ENCODE measurements around the gene ZNF135. TPM values are rescaled to one million over a fixed set of nuclear protein-coding genes. Genes with fewer than 3 reads are reported as not detected.

ZNF135 gene
- 3.4 TPM for total RNA-seq
- long read RNA-seq, partial matches to known transcripts: 0 of 7 reads
- long read RNA-seq, other reads (novel, unspliced or antisense): 4 of 7 reads

GRCh38 chr19:58059003-58059670 lies at the start of gene ZNF135:
Gene ZNF135, plus strand, starts transcription at chr19:58059282. Its CDS starts 721 bp downstream, at chr19:58060003.
- DNase-seq (peak; percentile 94), ATAC-seq (ENCODE audit: poor library complexity) (peak; percentile 99)
- intact Hi-C loops (cut with DNase I): no loop called here

- no peak for DNase-seq
- ATAC-seq (ENCODE audit: poor library complexity): no peak
- intact Hi-C loops (cut with DNase I): no loop called here
Observed at GRCh38 chr19:58009301-58009665, 49.8 kb upstream of the ZNF135 start.

GRCh38 chr19:58009666-58010301 lies 49.3 kb upstream of the ZNF135 start:
- intact Hi-C loops (cut with DNase I): no loop called here
- ATAC-seq (ENCODE audit: poor library complexity): peak; percentile 98
- peak; percentile 90 for DNase-seq

- ATAC-seq (ENCODE audit: poor library complexity) (no peak), DNase-seq (no peak)
- intact Hi-C loops (cut with DNase I): no loop called here
Observed at GRCh38 chr19:58010507-58010906, 48.6 kb upstream of the ZNF135 start.

- intact Hi-C loops (cut with DNase I): no loop called here
- ATAC-seq (ENCODE audit: poor library complexity) (no peak), DNase-seq (no peak)
Observed at GRCh38 chr19:58014141-58014540, 44.9 kb upstream of the ZNF135 start.

GRCh38 chr19:58020129-58020528 lies 39.0 kb upstream of the ZNF135 start:
- no peak for ATAC-seq (ENCODE audit: poor library complexity)
- no peak for DNase-seq
- intact Hi-C loops (cut with DNase I): no loop called here

- intact Hi-C loops (cut with DNase I): loop anchor here (2.0 kb wide), 1 partner anchor 133 kb away; no protein-coding TSS in a partner anchor
- no peak for DNase-seq
- peak; percentile 96 for ATAC-seq (ENCODE audit: poor library complexity)
Observed at GRCh38 chr19:58021541-58022282, 37.4 kb upstream of the ZNF135 start.

- intact Hi-C loops (cut with DNase I): loop anchor here (2.0 kb wide), 1 partner anchor 133 kb away; no protein-coding TSS in a partner anchor
- no peak for ATAC-seq (ENCODE audit: poor library complexity)
- DNase-seq: no peak
Observed at GRCh38 chr19:58022283-58022660, 36.8 kb upstream of the ZNF135 start.

- no peak for ATAC-seq (ENCODE audit: poor library complexity)
- intact Hi-C loops (cut with DNase I): no loop called here
- DNase-seq: no peak
Observed at GRCh38 chr19:58024661-58025060, 34.4 kb upstream of the ZNF135 start.

GRCh38 chr19:58033741-58034476 lies 25.2 kb upstream of the ZNF135 start, which contains the start of gene ZSCAN1:
Gene ZSCAN1, plus strand, starts transcription at chr19:58034025. Its CDS starts 3,812 bp downstream, at chr19:58037837.
- intact Hi-C loops (cut with DNase I): no loop called here
- ATAC-seq (ENCODE audit: poor library complexity): peak; percentile 99
- peak; percentile 91 for DNase-seq

- intact Hi-C loops (cut with DNase I): no loop called here
- ATAC-seq (ENCODE audit: poor library complexity): no peak
- no peak for DNase-seq
Observed at GRCh38 chr19:58034477-58034793, 24.6 kb upstream of the ZNF135 start.

- ATAC-seq (ENCODE audit: poor library complexity) (no peak), DNase-seq (no peak)
- intact Hi-C loops (cut with DNase I): no loop called here
Observed at GRCh38 chr19:58035863-58036262, 23.2 kb upstream of the ZNF135 start.

GRCh38 chr19:58037927-58038687 lies 21.0 kb upstream of the ZNF135 start:
- DNase-seq (no peak), ATAC-seq (ENCODE audit: poor library complexity) (no peak)
- intact Hi-C loops (cut with DNase I): no loop called here

GRCh38 chr19:58038688-58039204 lies 20.3 kb upstream of the ZNF135 start:
- ATAC-seq (ENCODE audit: poor library complexity): no peak
- no peak for DNase-seq
- intact Hi-C loops (cut with DNase I): no loop called here

GRCh38 chr19:58040751-58041525 lies 18.1 kb upstream of the ZNF135 start:
- intact Hi-C loops (cut with DNase I): no loop called here
- no peak for ATAC-seq (ENCODE audit: poor library complexity)
- no peak for DNase-seq

GRCh38 chr19:58042495-58043340 lies 16.4 kb upstream of the ZNF135 start:
- no peak for ATAC-seq (ENCODE audit: poor library complexity)
- intact Hi-C loops (cut with DNase I): no loop called here
- DNase-seq: no peak

GRCh38 chr19:58044391-58044790 lies 14.7 kb upstream of the ZNF135 start:
- no peak for DNase-seq
- intact Hi-C loops (cut with DNase I): no loop called here

More at GRCh38 chr19:58044391-58044790, 14.7 kb upstream of the ZNF135 start:
- no peak for ATAC-seq (ENCODE audit: poor library complexity)

All from Right ventricle myocardium superior (tissue), 1 donor.